HG02973 (cell line): ENCODE results near the gene TAS2R30.
A peak's percentile ranks its signal among the peaks of the same experiment; 100 is the strongest.

Experiments used
- ATAC-seq: cut with Tn5 transposase; IDR thresholded peaks from one replicate; pipeline ENCODE4 v1.9.1; 2021; ENCODE audit warnings: moderate library complexity; ENCODE audit not compliant: unreplicated experiment

The TAS2R30 gene

GRCh38 chr12:11134305-11134704 is at the start of gene TAS2R30:
Gene TAS2R30, minus strand, starts transcription at chr12:11134644. Its CDS starts 400 bp downstream, at chr12:11134244.
- no peak for ATAC-seq

GRCh38 chr12:11183011-11183410 is 48.6 kb upstream of the TAS2R30 start:
- no peak for ATAC-seq

GRCh38 chr12:11182529-11182928 is 48.1 kb upstream of the TAS2R30 start:
- ATAC-seq = no peak

- ATAC-seq = no peak
Observed at GRCh38 chr12:11178250-11178649, 43.8 kb upstream of the TAS2R30 start.

GRCh38 chr12:11174022-11174421 is 39.6 kb upstream of the TAS2R30 start:
- no peak for ATAC-seq

- ATAC-seq = no peak
Observed at GRCh38 chr12:11171969-11172675, 37.7 kb upstream of the TAS2R30 start.

GRCh38 chr12:11171145-11171968 is 36.9 kb upstream of the TAS2R30 start, which contains the start of gene SMIM10L1:
Gene SMIM10L1, plus strand, starts transcription at chr12:11171194. Its CDS starts 163 bp downstream, at chr12:11171357.
- peak; percentile 97 for ATAC-seq

- ATAC-seq = no peak
Observed at GRCh38 chr12:11170810-11171144, 36.3 kb upstream of the TAS2R30 start.

- no peak for ATAC-seq
Observed at GRCh38 chr12:11166300-11166699, 31.9 kb upstream of the TAS2R30 start.

GRCh38 chr12:11164384-11164783 is 29.9 kb upstream of the TAS2R30 start:
- ATAC-seq = no peak

GRCh38 chr12:11162502-11162901 is 28.1 kb upstream of the TAS2R30 start:
- ATAC-seq = no peak

GRCh38 chr12:11158885-11159444 is 24.5 kb upstream of the TAS2R30 start:
- no peak for ATAC-seq

- ATAC-seq = no peak
Observed at GRCh38 chr12:11154400-11154925, 20.0 kb upstream of the TAS2R30 start.

- ATAC-seq = no peak
Observed at GRCh38 chr12:11152725-11153124, 18.3 kb upstream of the TAS2R30 start.

GRCh38 chr12:11150832-11151231 is 16.4 kb upstream of the TAS2R30 start:
- ATAC-seq = no peak

- no peak for ATAC-seq
Observed at GRCh38 chr12:11147420-11147819, 13.0 kb upstream of the TAS2R30 start.

- ATAC-seq = no peak
Observed at GRCh38 chr12:11144297-11144696, 9.9 kb upstream of the TAS2R30 start.

- ATAC-seq = no peak
Observed at GRCh38 chr12:11143352-11143751, 8.9 kb upstream of the TAS2R30 start.

- no peak for ATAC-seq
Observed at GRCh38 chr12:11136075-11136474, 1.6 kb upstream of the TAS2R30 start.

GRCh38 chr12:11133816-11134215 is 628 bp downstream of the TAS2R30 start:
- ATAC-seq = no peak

- ATAC-seq = no peak
Observed at GRCh38 chr12:11133162-11133561, 1.3 kb downstream of the TAS2R30 start.

- ATAC-seq = no peak
Observed at GRCh38 chr12:11130999-11131398, 3.4 kb downstream of the TAS2R30 start.
